ENCODE data around the gene NAV2. TPM values are rescaled to one million over a fixed set of nuclear protein-coding genes. Genes with fewer than 3 reads are reported as not detected.

Gene NAV2
- total RNA-seq, 1 donor from 2014 or later, result 44.8 TPM

DNA sequence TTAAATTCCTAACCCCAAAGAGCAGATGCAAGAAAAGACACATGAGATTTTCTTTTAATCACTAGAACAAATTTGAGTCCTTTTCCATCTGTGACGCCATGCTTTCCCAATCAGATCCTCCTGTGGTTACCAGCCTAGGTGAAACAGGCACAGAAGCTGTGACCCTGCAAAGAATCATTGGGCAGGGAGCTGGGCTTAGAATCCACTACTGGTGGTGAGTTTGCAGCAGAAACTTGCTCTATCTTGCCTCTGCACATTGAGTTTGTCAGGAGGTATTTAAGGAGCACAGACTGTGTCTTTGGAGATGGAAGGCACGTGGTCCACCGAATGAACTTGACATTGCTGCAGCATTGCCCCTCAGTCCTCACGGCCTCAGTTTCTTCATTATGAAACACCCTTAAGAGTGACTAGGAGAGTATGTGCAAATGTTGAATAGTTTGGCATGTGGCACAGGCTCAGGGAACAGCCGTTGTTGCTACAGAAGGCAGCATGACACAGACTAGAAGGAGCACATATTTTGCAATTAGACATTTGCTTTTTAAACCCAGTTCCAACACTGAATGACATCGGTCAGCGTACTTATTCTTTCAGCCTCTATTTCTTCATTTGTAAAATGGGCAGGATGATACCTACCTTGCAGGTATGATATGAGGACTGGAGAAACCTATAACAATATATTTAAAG lies 320.1 kb downstream of the NAV2 start:
- no peak for ATAC-seq
- Histone ChIP-seq H3K36me3 (no peaks in the 10 kb centered on the region), H3K4me3 (no peak overlapping the region), H3K27ac (no peak overlapping the region), H3K9me3 (no peaks in the 10 kb centered on the region), H3K27me3 (no peaks in the 10 kb centered on the region), H3K4me1 (no peaks in the 10 kb centered on the region)
- no peak for TF ChIP-seq CTCF (IDR thresholded peaks at IDR 0.05)
- no peak for DNase-seq
- intact Hi-C loops (cut with DNase I), result no loop called here

GRCh38 chr11:20033806-20034205 lies 321.2 kb downstream of the NAV2 start:
- Histone ChIP-seq H3K36me3 (no peaks in the 10 kb centered on the region), H3K4me3 (no peak overlapping the region), H3K9me3 (no peaks in the 10 kb centered on the region), H3K27ac (no peak overlapping the region), H3K27me3 (no peaks in the 10 kb centered on the region), H3K4me1 (no peaks in the 10 kb centered on the region)
- no peak for TF ChIP-seq CTCF (IDR thresholded peaks at IDR 0.05)
- ATAC-seq (no peak), DNase-seq (no peak)
- intact Hi-C loops (cut with DNase I), result no loop called here

DNA sequence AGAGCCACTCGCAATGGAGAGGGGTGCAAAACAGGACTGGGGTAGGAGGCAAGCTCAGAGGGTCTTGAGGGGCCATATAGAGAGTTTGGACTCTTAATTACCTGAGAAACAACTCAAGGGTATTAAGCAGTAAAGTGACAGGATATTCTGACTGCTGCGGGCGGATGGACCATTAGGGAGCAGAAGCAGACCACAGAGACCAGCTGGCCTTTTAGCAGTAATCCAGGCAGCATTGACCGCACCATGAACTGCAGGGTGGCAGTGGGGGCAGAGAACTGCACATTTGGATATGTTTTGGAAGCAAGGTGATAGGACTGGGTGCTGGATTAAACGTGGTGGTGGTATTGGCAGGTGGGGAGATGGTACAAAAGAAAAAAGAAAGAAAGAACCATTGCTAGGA lies 322.3 kb downstream of the NAV2 start:
- H3K36me3 ChIP-seq, result no peaks in the 10 kb centered on the region
- TF ChIP-seq CTCF (IDR thresholded peaks at IDR 0.05), result no peak
- H3K27me3 ChIP-seq, result no peaks in the 10 kb centered on the region
- H3K4me1 ChIP-seq, result no peaks in the 10 kb centered on the region
- H3K27ac ChIP-seq, result no peak overlapping the region
- no peak overlapping the region for H3K4me3 ChIP-seq
- intact Hi-C loops (cut with DNase I), result no loop called here
- ATAC-seq (no peak), DNase-seq (no peak)
- no peaks in the 10 kb centered on the region for H3K9me3 ChIP-seq

GRCh38 chr11:20035375-20035700 lies 322.7 kb downstream of the NAV2 start:
- H3K4me1 ChIP-seq, result no peaks in the 10 kb centered on the region
- intact Hi-C loops (cut with DNase I), result no loop called here

DNA sequence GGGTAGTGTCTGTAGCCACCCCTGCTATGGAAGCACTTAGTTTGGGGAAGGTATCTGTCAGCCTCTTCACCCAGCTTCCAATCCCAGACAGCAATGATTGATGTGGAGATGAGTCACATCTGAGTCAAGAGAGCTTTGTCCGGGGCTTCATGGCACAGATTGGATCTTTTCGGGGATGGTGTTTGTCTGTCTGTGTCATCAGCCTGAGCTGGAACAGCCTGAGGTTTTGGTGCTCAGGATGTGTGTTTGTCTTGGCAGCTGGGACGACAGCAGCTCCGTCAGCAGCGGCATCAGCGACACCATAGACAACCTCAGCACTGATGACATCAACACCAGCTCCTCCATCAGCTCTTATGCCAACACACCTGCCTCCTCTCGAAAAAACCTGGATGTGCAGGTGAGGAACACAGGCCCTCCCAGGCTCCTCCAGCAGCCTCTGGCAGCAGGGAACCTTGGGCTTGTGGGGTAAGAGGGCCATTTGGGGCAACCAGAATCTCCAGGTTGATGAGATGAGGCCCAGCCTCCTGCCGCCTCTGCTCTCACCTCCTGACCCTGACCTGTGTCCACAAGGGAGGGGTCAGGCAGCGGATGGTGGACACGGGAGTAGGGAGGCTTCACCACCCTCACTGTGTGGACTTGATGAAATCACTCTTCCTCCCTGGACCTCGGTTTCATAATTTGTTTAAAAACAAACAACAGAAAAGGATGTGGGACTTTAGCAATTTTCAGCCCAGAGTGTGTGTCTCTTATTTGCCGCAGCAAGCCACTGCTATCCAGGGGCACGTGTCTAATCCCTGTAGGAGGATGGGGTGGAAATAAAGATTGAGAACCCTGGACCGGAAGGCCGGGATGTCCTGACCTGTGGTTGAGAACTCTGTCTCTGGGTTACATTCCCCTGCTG lies 323.3 kb downstream of the NAV2 start:
- intact Hi-C loops (cut with DNase I), result no loop called here
- H3K4me3 ChIP-seq, result no peak overlapping the region
- DNase-seq (no peak), ATAC-seq (no peak)
- H3K9me3 ChIP-seq, result no peaks in the 10 kb centered on the region
- H3K4me1 ChIP-seq, result no peaks in the 10 kb centered on the region
- no peak overlapping the region for H3K27ac ChIP-seq
- no peaks in the 10 kb centered on the region for H3K36me3 ChIP-seq
- TF ChIP-seq CTCF (IDR thresholded peaks at IDR 0.05), result no peak
- H3K27me3 ChIP-seq, result no peaks in the 10 kb centered on the region

More at GRCh38 chr11:20035375-20035700, 322.7 kb downstream of the NAV2 start:
- no peak for TF ChIP-seq CTCF (IDR thresholded peaks at IDR 0.05)
- no peak overlapping the region for H3K4me3 ChIP-seq
- H3K9me3 ChIP-seq, result no peaks in the 10 kb centered on the region
- H3K36me3 ChIP-seq, result no peaks in the 10 kb centered on the region
- no peak overlapping the region for H3K27ac ChIP-seq
- ATAC-seq (no peak), DNase-seq (no peak)
- H3K27me3 ChIP-seq, result no peaks in the 10 kb centered on the region

Data from upper lobe of right lung (tissue), 1 donor.